ENCODE measurements around the gene NINL.
A peak's percentile ranks its signal among the peaks of the same experiment; 100 is the strongest.
"Not testable (repeated sequence)": the region's sequence is repeated elsewhere in the genome, so short reads cannot be mapped to it uniquely, and the experiment has no call there.

Gene NINL

DNA sequence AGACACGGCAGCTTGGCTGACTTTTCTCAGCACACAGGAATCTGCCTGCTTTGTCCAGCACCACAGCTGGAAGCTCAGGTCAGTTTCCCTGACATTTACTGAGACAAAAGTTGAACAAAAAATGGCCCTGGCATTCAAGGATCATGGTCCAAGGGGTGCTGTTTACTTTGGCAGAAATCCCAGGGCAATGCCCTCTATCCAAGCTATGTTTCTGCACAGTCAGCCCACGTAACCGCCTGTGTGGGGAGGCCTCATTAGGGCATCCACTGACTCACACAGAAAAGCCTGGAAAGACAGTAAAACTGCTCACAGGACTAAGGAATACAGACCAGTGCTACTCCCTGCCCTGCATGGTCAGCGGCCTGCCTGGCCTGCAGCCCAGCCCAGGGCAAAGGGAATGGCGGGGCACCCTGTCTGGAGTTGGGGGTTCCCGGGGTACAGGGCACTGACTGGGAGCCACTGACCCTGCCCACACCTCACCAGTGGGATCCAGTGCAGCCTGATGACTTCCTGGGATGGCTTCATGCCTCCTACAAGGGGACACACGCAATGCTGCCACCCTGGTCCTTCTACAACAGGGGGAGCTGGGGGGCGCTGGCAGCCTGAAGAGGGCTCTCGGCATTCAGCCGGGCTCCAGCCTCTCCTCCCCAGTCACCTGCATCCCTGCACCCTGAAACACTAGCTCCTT is 77.1 kb downstream of the NINL start:
- CTCF ChIA-PET: interaction anchor here (1.6 kb wide), 1 partner anchor 12 kb away, joined by 4 read pairs; no protein-coding TSS in a partner anchor
- POLR2A ChIA-PET (ENCODE audit: low non-redundant PET): no interaction called here
- no peak for DNase-seq (ENCODE audit: low spot score)
- TF ChIP-seq, protein P1, sequence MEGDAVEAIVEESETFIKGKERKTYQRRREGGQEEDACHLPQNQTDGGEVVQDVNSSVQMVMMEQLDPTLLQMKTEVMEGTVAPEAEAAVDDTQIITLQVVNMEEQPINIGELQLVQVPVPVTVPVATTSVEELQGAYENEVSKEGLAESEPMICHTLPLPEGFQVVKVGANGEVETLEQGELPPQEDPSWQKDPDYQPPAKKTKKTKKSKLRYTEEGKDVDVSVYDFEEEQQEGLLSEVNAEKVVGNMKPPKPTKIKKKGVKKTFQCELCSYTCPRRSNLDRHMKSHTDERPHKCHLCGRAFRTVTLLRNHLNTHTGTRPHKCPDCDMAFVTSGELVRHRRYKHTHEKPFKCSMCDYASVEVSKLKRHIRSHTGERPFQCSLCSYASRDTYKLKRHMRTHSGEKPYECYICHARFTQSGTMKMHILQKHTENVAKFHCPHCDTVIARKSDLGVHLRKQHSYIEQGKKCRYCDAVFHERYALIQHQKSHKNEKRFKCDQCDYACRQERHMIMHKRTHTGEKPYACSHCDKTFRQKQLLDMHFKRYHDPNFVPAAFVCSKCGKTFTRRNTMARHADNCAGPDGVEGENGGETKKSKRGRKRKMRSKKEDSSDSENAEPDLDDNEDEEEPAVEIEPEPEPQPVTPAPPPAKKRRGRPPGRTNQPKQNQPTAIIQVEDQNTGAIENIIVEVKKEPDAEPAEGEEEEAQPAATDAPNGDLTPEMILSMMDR (conservative IDR thresholded peaks at IDR 0.05; ENCODE audit: low read depth): no peak
- peak overlapping the region; percentile 55 for H3K27ac ChIP-seq

DNA sequence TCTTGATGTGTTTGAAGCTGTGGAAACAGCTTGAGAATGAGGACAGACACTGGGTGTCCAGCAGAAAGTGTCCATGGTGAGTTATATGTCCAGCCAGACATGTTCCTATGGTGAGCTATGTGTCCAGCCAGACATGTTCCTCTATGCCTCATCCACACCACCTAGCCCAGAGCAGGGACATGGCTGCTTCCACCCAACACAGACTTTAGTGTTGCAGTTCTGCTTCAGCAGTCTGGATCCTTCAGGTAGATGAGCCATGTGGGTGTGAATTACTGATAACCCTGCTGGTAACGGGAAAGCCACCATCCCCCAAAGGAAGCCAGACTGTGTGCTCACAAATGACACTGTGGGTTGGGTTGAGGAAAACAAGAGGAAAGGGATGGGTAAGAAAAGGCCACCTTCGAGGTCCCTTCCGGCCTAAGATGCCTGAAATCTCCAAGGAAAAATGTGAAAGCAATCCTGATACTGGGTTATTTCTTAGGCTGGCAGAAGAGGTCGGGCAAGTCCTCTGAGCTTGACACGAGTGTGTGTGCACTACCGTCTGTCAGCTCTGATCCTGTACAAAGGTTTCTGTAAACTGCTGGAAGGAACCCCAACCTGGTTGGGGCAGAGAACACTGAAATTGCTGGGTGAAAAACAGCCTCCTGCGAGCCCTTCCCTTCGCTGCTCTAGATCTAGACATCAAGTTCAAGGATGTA is 77.8 kb downstream of the NINL start:
- CTCF ChIA-PET: no interaction called here
- TF ChIP-seq, protein P1 (conservative IDR thresholded peaks at IDR 0.05; ENCODE audit: low read depth): no peak
- no peak for DNase-seq (ENCODE audit: low spot score)
- POLR2A ChIA-PET (ENCODE audit: low non-redundant PET): no interaction called here
- H3K27ac ChIP-seq: peak overlapping the region; percentile 55

DNA sequence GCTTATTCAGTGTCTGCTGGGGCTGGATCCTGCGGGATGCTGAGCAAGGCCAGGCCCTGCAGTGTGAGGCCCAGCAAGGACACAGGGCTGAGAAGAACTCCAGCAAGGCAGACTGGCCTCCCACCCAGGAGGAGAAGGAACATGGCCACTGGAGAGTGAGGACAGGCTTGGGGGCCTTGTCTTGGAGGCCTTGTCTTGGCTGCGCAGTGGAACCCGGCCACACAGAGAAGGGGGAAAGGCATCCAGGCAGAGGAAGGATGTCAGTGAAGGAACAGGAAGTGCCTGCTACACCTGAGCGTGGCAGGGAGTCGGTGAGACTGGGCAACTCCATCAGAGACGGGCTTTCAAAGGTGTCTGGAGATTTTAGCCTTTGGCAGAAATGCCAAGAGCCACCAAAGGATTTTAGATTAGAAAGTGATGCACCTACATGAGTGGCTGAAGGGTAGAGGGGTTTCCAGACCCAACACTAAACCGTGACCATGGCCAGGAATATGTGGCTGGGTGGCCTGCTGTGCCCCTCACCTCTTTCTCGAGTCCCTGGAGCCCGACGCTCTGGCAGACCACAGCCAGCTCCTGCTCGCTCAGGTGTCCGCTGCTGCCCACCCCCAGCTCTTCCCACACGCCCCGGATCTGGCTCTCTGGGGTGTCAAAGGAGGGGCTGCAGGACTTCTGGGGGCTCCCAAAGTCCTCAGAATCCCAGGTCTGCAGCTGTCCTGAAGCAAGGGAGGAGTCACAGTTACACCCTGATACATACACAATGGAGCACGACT is 80.8 kb downstream of the NINL start:
- TF ChIP-seq, protein P1 (conservative IDR thresholded peaks at IDR 0.05; ENCODE audit: low read depth): no peak
- POLR2A ChIA-PET (ENCODE audit: low non-redundant PET): no interaction called here
- H3K27ac ChIP-seq: no peak overlapping the region
- DNase-seq (ENCODE audit: low spot score): no peak
- CTCF ChIA-PET: no interaction called here

DNA sequence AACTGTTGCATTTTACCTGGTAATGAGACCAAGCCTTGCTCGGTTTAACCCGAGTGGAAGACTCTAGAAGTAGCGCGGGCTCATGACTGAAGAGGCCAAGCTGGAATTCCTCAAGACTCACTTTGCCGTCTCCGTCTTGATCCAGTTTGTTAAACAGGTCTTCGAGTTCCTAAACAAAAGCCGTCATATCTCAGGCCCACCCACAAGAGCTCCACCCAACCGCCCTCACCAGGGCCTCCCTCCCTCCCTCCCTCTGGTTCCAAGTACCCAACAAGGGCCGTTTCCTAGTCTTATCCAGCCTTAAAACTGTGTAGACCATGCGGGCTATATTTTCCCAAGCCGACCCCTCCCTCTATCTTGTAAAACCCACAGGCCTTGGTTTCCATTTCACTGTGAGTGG is 81.4 kb downstream of the NINL start:
- TF ChIP-seq, protein P1 (conservative IDR thresholded peaks at IDR 0.05; ENCODE audit: low read depth): no peak
- no peak overlapping the region for H3K27ac ChIP-seq
- ChIA-PET POLR2A (ENCODE audit: low non-redundant PET) (no interaction called here), CTCF (no interaction called here)
- no peak for DNase-seq (ENCODE audit: low spot score)

GRCh38 chr20:25503051-25503639 is 82.2 kb downstream of the NINL start:
- POLR2A ChIA-PET (ENCODE audit: low non-redundant PET); DNase-seq (ENCODE audit: low spot score); CTCF ChIA-PET; H3K27ac ChIP-seq: not testable (repeated sequence)

DNA sequence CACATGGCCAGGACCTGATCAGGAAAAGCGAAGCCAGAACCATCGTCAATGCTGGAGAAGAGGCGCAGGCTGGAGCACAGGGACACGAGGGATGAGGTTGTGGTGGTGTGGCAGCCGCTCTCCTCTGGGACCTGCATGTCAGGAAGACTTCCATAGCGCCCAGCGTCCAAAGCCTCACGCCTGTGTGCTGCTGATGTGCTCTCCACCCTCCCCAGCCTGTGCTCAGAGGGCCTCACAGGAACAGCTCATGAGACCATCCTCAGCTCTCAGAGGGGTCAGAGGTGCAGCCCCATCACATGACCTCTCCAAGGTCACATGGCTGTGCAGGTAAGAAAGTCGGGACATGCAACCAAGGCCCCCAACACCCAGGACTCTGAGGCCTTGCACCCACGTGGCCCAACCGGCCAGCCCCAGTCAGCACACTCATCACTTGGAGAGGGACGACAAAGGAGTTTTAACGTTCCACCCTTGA is 84.4 kb downstream of the NINL start:
- CTCF ChIA-PET: no interaction called here
- no peak for DNase-seq (ENCODE audit: low spot score)
- POLR2A ChIA-PET (ENCODE audit: low non-redundant PET): no interaction called here
- TF ChIP-seq, protein P1 (conservative IDR thresholded peaks at IDR 0.05; ENCODE audit: low read depth): no peak
- H3K27ac ChIP-seq: no peak overlapping the region

Data from RWPE1 (cell line).